Urinary bladder (tissue), 4 donors: Measurements from ENCODE around the gene OR52D1. TPM values are rescaled to one million over a fixed set of nuclear protein-coding genes. Genes with fewer than 3 reads are reported as not detected.

Experiments
- DNase-seq: peaks from one replicate; pipeline ENCODE4 v3.0.0-alpha.2; 2015; ENCODE audit errors: extremely low spot score
- H3K27ac ChIP-seq: one replicate; pipeline ENCODE4 v1.5.1; 2013; ENCODE audit warnings: low read depth, mild to moderate bottlenecking, moderate library complexity
- H3K36me3 ChIP-seq: one replicate; pipeline ENCODE4 v1.6.1; 2013; ENCODE audit warnings: mild to moderate bottlenecking, moderate library complexity; ENCODE audit not compliant: insufficient read depth
- H3K4me1 ChIP-seq: one replicate; pipeline ENCODE4 v1.6.1; 2013; ENCODE audit warnings: mild to moderate bottlenecking, moderate library complexity; ENCODE audit not compliant: insufficient read depth
- H3K4me3 ChIP-seq: one replicate; pipeline ENCODE4 v1.5.1; 2013; ENCODE audit warnings: low read depth, low read length
- WGBS: extraction: QIAGEN DNeasy Blood & Tissue Kit; methylation state at CpG from one replicate; pipeline ENCODE4 v1.1.7; 2013; 5-methylcytosine and 5-hydroxymethylcytosine counted together
- polyA plus RNA-seq: library from polyadenylated mRNA; stranded (reverse); fragments of 200-250 nt; gene quantifications from one replicate; pipeline ENCODE4 v1.2.3, GENCODE V29; 2013
- total RNA-seq: library from RNA; depleted of rRNA; stranded (reverse); fragments of >200 nt; gene quantifications from one replicate; pipeline ENCODE4 v1.2.3, GENCODE V29; 2014
- donor health status: healthy with polysubstance abuse.
- donor health status: healthy.

Gene OR52D1
- total RNA-seq (not detected), polyA plus RNA-seq (not detected)

- no peaks in the 10 kb centered on the region for H3K36me3 ChIP-seq
- DNase-seq: no peak
- no peak within 1 kb of the TSS for H3K27ac ChIP-seq
- no peak within 1 kb of the TSS for H3K4me3 ChIP-seq
- no peaks in the 10 kb centered on the region for H3K4me1 ChIP-seq
Observed at GRCh38 chr11:5488385-5488784, at the start of gene OR52D1. Gene OR52D1, plus strand, starts transcription at chr11:5488685. Its CDS starts 22 bp downstream, at chr11:5488707.

DNA sequence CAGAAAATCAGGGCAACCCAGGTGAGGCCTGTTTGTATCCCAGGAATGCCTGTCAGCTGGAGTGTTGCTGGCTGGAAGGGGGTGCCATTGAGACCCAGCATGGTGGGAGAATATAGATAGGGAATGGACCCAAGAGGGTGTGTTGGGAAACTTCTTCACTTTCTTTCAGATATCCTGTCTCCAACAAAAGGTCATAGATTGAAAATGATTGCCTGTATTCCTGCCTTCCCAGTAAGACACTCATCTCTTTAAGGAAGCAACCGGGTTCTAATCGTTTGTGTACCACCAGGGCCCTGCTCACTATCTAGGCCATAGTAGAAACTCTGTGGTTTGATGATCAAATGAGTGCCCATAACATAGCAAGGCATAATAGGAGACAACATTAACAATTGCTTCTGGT is 47.1 kb upstream of the OR52D1 start, which contains the start of gene OR51I1:
Gene OR51I1, minus strand, starts transcription at position 101 of the 400 bp plus-strand sequence. Its CDS starts 0 bp downstream, at position 101.
- Histone ChIP-seq H3K36me3 (no peaks in the 10 kb centered on the region), H3K27ac (no peak within 1 kb of the TSS), H3K4me1 (no peaks in the 10 kb centered on the region), H3K4me3 (no peak within 1 kb of the TSS)
- WGBS: 36% methylated on average over 2 of the region's 2 CpGs
- DNase-seq: no peak

GRCh38 chr11:5443835-5444393 is 44.6 kb upstream of the OR52D1 start:
- no peak overlapping the region for H3K27ac ChIP-seq
- no peaks in the 10 kb centered on the region for H3K4me1 ChIP-seq
- 71% methylated on average over 2 of the region's 2 CpGs for WGBS
- no peak for DNase-seq
- H3K4me3 ChIP-seq: no peak overlapping the region
- no peaks in the 10 kb centered on the region for H3K36me3 ChIP-seq

DNA sequence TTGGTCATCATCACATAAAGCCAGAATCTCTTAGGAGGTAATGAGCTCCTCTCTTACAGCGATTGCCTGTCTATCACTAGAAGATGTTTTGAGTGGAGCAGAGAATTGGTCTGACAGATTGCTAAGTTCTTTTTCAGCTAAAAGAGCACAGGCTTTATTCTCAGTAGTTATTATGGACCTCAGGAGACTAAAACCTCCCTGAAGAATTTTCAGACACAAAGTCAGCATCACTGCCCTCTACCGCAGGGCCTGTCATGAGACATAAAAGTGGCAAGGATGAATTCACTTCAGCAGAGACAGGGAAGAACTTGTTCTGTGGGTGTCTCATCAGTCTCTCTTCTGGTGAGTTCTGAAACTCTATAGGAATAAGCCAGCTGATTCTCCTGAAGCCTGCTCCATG is 39.5 kb upstream of the OR52D1 start, which contains the start of gene OR51I2:
Gene OR51I2, plus strand, starts transcription at position 301 of the 400 bp plus-strand sequence. CDS start 4,166 bp downstream, outside the sequence.
- Histone ChIP-seq H3K4me1 (no peaks in the 10 kb centered on the region), H3K27ac (no peak within 1 kb of the TSS), H3K36me3 (no peaks in the 10 kb centered on the region), H3K4me3 (no peak within 1 kb of the TSS)
- DNase-seq: no peak
- 97% methylated on average over 2 of the region's 2 CpGs for WGBS

DNA sequence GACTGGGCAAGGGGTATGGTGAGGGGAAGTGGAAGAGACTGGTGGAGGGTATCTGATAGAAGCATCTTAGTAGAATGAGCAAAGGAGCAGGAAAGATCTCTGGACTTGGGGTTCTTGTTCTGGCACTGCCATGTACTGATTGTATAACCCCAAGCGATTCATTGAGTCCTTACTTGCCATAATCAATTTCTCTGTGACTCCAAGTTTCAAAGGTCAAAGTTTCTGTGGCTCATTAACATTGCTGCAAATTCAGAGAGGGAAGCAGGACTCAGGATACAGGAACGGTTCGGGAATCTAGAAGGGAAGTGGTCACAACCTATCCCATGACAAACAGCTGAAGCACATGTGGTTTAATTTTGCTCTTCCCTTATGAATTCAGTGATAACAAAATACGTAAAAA is 39.1 kb upstream of the OR52D1 start:
- Histone ChIP-seq H3K4me3 (no peak overlapping the region), H3K27ac (no peak overlapping the region), H3K36me3 (no peaks in the 10 kb centered on the region), H3K4me1 (no peaks in the 10 kb centered on the region)
- no peak for DNase-seq
- 78% methylated on average over 4 of the region's 4 CpGs for whole genome bisulfite sequencing

GRCh38 chr11:5460983-5461621 is 27.4 kb upstream of the OR52D1 start:
- H3K4me1 ChIP-seq: no peaks in the 10 kb centered on the region
- 88% methylated on average over 14 of the region's 14 CpGs for WGBS
- no peak overlapping the region for H3K4me3 ChIP-seq
- H3K27ac ChIP-seq: no peak overlapping the region
- no peaks in the 10 kb centered on the region for H3K36me3 ChIP-seq
- DNase-seq: no peak

GRCh38 chr11:5467527-5467926 is 21.0 kb upstream of the OR52D1 start:
- Histone ChIP-seq H3K36me3 (no peaks in the 10 kb centered on the region), H3K27ac (no peak overlapping the region), H3K4me1 (no peaks in the 10 kb centered on the region), H3K4me3 (no peak overlapping the region)
- WGBS: 64% methylated on average over 2 of the region's 2 CpGs
- DNase-seq: no peak

- DNase-seq: no peak
- H3K27ac ChIP-seq: no peak overlapping the region
- H3K4me1 ChIP-seq: no peaks in the 10 kb centered on the region
- H3K4me3 ChIP-seq: no peak overlapping the region
- H3K36me3 ChIP-seq: no peaks in the 10 kb centered on the region
Observed at GRCh38 chr11:5473921-5474320, 14.6 kb upstream of the OR52D1 start.

DNA sequence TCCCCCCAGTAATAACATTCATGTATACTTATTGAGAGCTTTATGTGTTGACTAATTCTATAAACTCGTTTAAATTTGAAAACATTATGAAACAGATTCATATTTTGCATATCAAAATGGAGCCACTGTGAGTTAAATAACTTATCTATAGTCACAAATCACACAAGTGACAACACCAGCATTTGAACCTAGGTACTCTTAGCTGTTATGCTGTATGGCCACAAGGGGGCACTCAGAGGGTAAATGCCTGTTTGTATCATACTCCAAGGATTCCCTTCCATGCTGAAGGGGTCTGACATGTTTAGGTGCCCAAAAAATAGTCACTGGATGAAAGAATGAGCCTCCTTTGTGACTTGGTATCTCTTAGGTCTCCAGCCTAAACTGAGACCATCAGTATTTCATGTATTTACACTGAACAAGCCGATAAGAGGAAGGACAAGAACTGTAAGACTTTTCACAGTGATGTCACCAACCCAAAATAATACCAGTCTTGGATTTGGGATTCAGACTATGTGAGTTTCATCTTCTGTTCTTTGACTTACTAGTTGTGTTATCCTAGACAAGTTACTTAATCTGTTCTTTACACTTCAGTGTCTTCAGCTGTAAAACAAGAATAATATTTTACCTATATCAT is 12.2 kb upstream of the OR52D1 start:
- WGBS: 29% methylated on average over 2 of the region's 2 CpGs
- H3K4me1 ChIP-seq: no peaks in the 10 kb centered on the region
- DNase-seq: no peak

DNA sequence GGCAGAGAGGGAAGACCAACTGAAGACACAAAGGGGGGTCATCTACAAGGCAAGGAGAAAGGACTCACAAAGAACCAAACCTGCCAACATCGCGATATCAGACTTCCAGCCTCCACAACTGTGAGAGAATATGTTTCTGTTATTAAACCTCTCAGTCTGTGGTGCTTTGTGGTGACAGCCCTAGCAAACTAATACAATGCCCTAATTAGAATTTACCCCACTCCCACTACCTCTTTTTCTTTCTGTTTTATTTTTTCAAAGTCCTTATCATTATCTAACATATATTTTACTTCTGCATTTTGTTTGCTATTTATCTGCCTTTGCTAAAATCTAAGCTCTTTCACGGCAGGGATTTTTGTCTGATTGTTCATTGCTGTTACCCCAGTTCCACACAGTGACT is 2.5 kb upstream of the OR52D1 start:
- Histone ChIP-seq H3K27ac (no peak overlapping the region), H3K4me1 (no peaks in the 10 kb centered on the region), H3K36me3 (no peaks in the 10 kb centered on the region), H3K4me3 (no peak overlapping the region)
- WGBS: 87% methylated on average over 3 of the region's 3 CpGs
- DNase-seq: no peak

More for the DNA sequence above, 12.2 kb upstream of the OR52D1 start:
- Histone ChIP-seq H3K4me3 (no peak overlapping the region), H3K27ac (no peak overlapping the region), H3K36me3 (no peaks in the 10 kb centered on the region)

- Histone ChIP-seq H3K27ac (no peak overlapping the region), H3K36me3 (no peaks in the 10 kb centered on the region), H3K4me3 (no peak overlapping the region), H3K4me1 (no peaks in the 10 kb centered on the region)
- 69% methylated on average over 3 of the region's 3 CpGs for WGBS
- DNase-seq: no peak
Observed at GRCh38 chr11:5486421-5486820, 2.1 kb upstream of the OR52D1 start.

- Histone ChIP-seq H3K4me3 (no peak overlapping the region), H3K27ac (no peak overlapping the region), H3K4me1 (no peaks in the 10 kb centered on the region), H3K36me3 (no peaks in the 10 kb centered on the region)
- WGBS: 96% methylated on average over 4 of the region's 4 CpGs
- no peak for DNase-seq
Observed at GRCh38 chr11:5488798-5489399, 414 bp downstream of the OR52D1 start.

- H3K27ac ChIP-seq: no peak overlapping the region
- no peaks in the 10 kb centered on the region for H3K36me3 ChIP-seq
- 54% methylated on average over 5 of the region's 5 CpGs for WGBS
- no peak overlapping the region for H3K4me3 ChIP-seq
- H3K4me1 ChIP-seq: no peaks in the 10 kb centered on the region
- no peak for DNase-seq
Observed at GRCh38 chr11:5489576-5490357, 1.3 kb downstream of the OR52D1 start.
